Non-pigmented ciliary epithelial cell (primary cell): Measurements from ENCODE around the gene ANKRD33.

ENCODE experiments used
- DNase-seq: peaks from one replicate; pipeline ENCODE4 v3.0.0-alpha.2; 2010; ENCODE audit warnings: low read depth

Gene ANKRD33

GRCh38 chr12:51887476-51888315, at the start of gene ANKRD33:
Gene ANKRD33, plus strand, starts transcription at chr12:51888103. Its CDS starts 84 bp downstream, at chr12:51888187.
- DNase-seq = no peak

DNA sequence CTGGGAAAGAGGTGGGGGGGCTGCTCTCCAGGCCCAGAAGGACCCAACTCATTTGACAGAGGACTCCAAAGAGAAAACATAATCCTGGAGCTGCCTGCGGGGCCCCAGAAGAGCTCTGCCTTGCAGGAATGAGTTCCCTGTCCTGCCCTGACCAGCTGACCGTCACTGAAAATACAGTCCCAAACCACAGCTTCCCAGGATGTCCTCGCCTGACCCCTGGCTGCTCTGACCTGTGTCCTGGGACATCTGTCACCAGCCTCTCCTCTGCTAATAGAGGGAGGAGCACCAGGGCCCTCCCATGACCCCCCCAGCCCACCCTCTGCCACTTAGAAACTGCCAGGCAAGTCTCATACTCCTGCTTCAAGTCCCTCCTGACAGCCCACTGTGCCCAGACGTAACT, 49.1 kb upstream of the ANKRD33 start:
- DNase-seq = no peak

- no peak for DNase-seq
Observed at GRCh38 chr12:51839310-51839947, 48.5 kb upstream of the ANKRD33 start.

DNA sequence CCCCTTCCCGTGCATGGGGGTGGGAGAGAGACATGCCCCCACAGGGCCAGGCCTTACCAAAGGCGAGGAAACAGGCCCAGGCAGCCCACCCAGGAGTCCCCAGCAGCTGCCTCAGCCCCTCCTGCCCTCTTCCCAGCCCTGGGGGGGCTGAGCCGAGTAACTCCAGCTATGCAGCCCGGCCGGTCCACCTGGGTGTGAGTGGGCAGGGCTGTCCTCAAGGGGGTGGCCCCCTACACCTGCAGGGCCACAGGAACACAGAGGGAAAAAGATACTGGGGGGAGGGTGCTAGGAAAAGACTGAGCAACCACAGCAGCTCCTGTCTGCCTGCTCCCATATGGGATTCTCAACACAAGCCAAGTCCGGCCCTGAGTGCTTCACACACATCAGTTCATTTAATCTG, 46.9 kb upstream of the ANKRD33 start:
- no peak for DNase-seq

- no peak for DNase-seq
Observed at GRCh38 chr12:51841727-51842126, 46.2 kb upstream of the ANKRD33 start.

GRCh38 chr12:51844854-51845253, 43.0 kb upstream of the ANKRD33 start:
- DNase-seq = no peak

- DNase-seq = no peak
Observed at GRCh38 chr12:51845482-51845881, 42.4 kb upstream of the ANKRD33 start.

GRCh38 chr12:51846271-51846691, 41.6 kb upstream of the ANKRD33 start:
- DNase-seq = no peak

DNA sequence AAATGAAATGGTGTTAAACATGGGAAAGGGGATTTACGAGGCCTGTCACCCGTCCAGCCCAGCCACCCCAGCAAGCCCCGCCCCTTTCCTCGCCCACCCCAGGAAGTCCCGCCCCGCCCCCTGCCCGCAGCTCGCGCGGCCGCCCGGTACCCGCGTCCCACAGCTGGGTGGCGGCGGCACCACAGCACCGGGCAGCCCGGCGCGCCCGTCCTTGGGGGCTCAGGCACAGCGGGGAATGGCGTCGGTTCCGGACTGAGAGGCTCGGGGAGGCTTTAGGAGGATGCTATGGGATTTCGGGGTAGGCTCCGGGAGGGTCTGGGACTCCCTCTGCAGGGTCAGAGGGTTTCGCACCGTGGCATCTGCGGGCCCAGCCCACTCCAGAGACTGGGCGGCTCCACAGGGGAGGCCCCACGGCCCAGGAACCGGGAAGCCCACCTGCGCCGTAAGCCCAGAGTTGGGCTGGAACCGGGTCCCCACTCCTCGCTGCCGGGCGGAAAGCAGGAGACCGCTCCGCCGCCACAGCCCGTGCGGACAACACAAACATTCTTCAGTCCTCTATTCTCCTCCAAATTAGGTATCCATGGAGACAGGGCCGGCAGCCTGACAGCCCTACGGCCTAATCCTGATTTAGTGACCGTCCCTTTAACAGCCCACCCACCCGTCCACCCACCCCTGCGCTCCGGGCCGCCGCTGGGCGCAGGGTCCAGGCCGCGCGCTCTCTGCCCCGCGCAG, 40.8 kb upstream of the ANKRD33 start:
- no peak for DNase-seq

GRCh38 chr12:51847643-51848325, 40.1 kb upstream of the ANKRD33 start:
- DNase-seq = no peak

GRCh38 chr12:51848326-51848727, 39.6 kb upstream of the ANKRD33 start, which contains the start of gene FIGNL2:
Gene FIGNL2, minus strand, starts transcription at chr12:51848718. Its CDS starts 26,305 bp downstream, at chr12:51822413.
- DNase-seq = no peak

- DNase-seq = no peak
Observed at GRCh38 chr12:51848841-51849735, 38.8 kb upstream of the ANKRD33 start.

- DNase-seq = no peak
Observed at GRCh38 chr12:51850081-51850964, 37.6 kb upstream of the ANKRD33 start.

- DNase-seq = no peak
Observed at GRCh38 chr12:51850965-51851299, 37.0 kb upstream of the ANKRD33 start.

- DNase-seq = no peak
Observed at GRCh38 chr12:51851413-51852124, 36.3 kb upstream of the ANKRD33 start.

GRCh38 chr12:51852404-51853137, 35.3 kb upstream of the ANKRD33 start:
- DNase-seq = no peak

DNA sequence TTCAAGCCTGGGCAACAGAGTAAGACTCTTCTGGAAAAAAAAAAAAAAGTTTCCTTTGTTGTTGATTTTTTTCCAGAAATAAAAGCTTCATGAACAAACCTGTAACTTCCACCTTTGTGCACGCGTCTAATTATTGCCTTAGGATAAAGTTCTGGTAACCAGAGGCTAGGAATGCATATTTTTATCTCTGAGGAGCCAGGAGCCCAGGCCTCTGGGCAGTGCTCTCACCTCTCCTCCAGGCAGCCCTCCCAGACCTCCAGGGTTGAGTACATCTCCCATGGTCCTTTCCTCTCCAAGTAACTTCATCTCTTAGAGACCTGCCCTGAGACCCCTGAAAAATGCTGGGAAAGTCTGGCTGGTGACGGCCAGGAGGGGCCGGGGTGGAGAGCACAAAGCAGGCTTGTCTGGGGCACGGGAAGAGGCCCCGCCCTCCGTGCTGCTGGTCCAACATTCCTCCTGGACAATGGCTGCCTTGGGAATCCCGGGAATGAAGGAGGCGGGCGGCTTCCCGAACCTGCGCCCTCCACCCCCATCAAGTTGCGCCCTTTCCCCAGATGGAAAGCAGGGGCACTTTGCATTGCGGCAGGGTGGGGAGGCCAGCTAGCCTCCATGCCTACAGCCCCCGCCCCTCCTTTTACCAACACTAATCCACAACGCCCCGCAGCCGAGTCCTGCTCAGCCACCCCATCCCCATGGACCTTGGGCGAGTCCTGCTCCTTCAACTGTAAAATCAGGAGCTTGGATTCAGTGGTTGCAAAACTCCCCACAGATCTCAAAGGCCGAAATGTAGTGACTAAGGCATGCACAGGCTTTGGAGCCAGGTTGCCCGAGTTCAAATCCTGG, 32.1 kb upstream of the ANKRD33 start:
- no peak for DNase-seq

DNA sequence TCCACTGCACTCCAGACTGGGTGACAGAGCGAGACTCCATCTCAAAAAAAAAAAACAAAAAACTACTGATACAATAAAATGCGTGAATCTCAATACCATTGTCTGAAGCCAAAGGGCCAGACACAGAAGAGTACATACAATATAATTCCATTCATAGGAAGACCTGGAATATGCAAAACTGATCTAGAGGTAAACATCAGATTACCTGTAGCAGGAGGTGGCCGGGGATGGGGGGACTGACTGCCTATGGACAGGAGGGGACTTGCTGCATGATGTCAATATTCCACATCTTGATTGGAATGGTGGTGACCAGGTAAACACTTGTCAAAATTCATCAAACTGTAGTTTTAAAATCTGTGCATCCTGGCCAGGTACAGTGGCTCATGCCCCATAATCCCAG, 26.9 kb upstream of the ANKRD33 start:
- DNase-seq = no peak
